ENCODE results near the gene RTN4IP1.

- TF ChIP-seq CHD4 (IDR thresholded peaks at IDR 0.05; ENCODE audit: insufficient read depth, insufficient replicate concordance, low read depth, low read length, poor library complexity, severe bottlenecking) (no peak), ZNF24 (IDR thresholded peaks at IDR 0.05) (no peak), RNF219 (CRISPR knock-in tag; IDR thresholded peaks at IDR 0.05) (no peak), EZH2 (IDR thresholded peaks at IDR 0.05; ENCODE audit: borderline replicate concordance, low read depth, low read length) (no peak), PHB (CRISPR knock-in tag; IDR thresholded peaks at IDR 0.05) (no peak), EP300 (IDR thresholded peaks at IDR 0.05; ENCODE audit: low read length) (no peak), NFRKB (IDR thresholded peaks at IDR 0.05; ENCODE audit: low read depth) (no peak), CTCF (IDR thresholded peaks at IDR 0.05 in 2 of 3, conservative IDR thresholded peaks at IDR 0.05 in 1 of 3; ENCODE audit: insufficient read depth in 2 of 3, low read depth in 1 of 3, low read length in 3 of 3) (no peak), WHSC1 (IDR thresholded peaks at IDR 0.05; ENCODE audit: low read length) (no peak), ZBTB1 (CRISPR knock-in tag; IDR thresholded peaks at IDR 0.05; ENCODE audit: borderline replicate concordance, low read depth) (no peak), DNMT1 (IDR thresholded peaks at IDR 0.05) (no peak), BRCA1 (IDR thresholded peaks at IDR 0.05) (no peak), BRCA1 (CRISPR knock-in tag; IDR thresholded peaks at IDR 0.05) (no peak)
Measured at GRCh38 chr6:106667022-106667402, 37.7 kb upstream of the RTN4IP1 start.

All from K562 (cell line).